Astrocyte of the cerebellum (primary cell): ENCODE results near the gene CAMKK2.

Source experiments
- DNase-seq: peaks from one replicate; pipeline ENCODE4 v3.0.0-alpha.2; 2011; ENCODE audit warnings: low read depth
- H3K4me3 ChIP-seq: 2 replicates; pipeline ENCODE4 v1.5.1; 2011; ENCODE audit warnings: mild to moderate bottlenecking, low read depth, low read length, moderate library complexity
- in situ Hi-C: cut with HindIII; loops from 2 replicates; pipeline ENCODE4 v1.10.0; 2017; ENCODE audit warnings: low sequenced_read_pairs
- TF ChIP-seq, protein P1 (sequence below): IDR thresholded peaks from 2 replicates; pipeline ENCODE4 v1.5.1; 2012; ENCODE audit warnings: low read length, low read depth, moderate library complexity, mild to moderate bottlenecking; ENCODE audit errors: missing control alignments

The CAMKK2 gene

GRCh38 chr12:121331248-121331647 is 34.7 kb upstream of the CAMKK2 start:
- in situ Hi-C loops = no loop called here
- TF ChIP-seq, protein P1, sequence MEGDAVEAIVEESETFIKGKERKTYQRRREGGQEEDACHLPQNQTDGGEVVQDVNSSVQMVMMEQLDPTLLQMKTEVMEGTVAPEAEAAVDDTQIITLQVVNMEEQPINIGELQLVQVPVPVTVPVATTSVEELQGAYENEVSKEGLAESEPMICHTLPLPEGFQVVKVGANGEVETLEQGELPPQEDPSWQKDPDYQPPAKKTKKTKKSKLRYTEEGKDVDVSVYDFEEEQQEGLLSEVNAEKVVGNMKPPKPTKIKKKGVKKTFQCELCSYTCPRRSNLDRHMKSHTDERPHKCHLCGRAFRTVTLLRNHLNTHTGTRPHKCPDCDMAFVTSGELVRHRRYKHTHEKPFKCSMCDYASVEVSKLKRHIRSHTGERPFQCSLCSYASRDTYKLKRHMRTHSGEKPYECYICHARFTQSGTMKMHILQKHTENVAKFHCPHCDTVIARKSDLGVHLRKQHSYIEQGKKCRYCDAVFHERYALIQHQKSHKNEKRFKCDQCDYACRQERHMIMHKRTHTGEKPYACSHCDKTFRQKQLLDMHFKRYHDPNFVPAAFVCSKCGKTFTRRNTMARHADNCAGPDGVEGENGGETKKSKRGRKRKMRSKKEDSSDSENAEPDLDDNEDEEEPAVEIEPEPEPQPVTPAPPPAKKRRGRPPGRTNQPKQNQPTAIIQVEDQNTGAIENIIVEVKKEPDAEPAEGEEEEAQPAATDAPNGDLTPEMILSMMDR = no peak
- DNase-seq = no peak
- no peak overlapping the region for H3K4me3 ChIP-seq

- DNase-seq = no peak
- TF ChIP-seq, protein P1 = no peak
- in situ Hi-C loops = no loop called here
- no peak overlapping the region for H3K4me3 ChIP-seq
Measured at GRCh38 chr12:121330692-121331091, 34.2 kb upstream of the CAMKK2 start.

- no peak for DNase-seq
- in situ Hi-C loops = no loop called here
- no peak overlapping the region for H3K4me3 ChIP-seq
- TF ChIP-seq, protein P1 = no peak
Measured at GRCh38 chr12:121330195-121330594, 33.7 kb upstream of the CAMKK2 start.

- no peak for DNase-seq
- TF ChIP-seq, protein P1 = no peak
- in situ Hi-C loops = no loop called here
- H3K4me3 ChIP-seq = no peak overlapping the region
Measured at GRCh38 chr12:121328620-121329019, 32.1 kb upstream of the CAMKK2 start.

DNA sequence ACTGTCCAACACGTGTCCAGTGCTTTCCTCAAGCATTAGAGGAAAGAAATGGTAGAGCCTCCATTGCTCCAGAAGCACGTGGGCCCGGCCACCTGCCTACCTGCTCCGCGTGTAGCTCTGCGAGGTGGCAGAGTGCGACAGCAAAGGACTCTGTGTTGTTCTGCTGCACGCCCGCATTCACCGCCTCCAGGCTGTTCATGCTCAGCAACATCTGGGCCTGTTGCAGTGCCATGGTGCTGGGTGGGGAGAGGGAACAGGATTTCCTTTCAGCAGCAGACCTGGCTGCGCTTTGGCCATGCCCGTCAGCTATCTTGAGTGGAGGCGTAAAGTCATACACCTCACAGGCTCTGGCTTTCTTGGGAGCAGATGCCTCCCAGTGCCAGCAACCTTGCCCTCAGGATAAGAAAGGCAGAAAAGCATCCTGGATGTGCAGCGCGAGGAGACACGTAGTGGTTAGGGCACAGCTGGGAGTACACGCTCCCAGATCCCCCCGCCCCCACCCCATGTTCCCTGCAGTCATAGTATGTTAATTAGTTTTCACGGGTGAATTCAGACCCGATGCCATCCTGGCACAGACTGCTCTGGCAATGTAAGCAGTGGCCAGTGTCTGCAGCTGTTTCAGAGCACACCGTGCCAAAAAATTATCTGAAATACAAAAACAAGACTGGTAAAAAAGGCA is 30.6 kb upstream of the CAMKK2 start:
- in situ Hi-C loops = no loop called here
- H3K4me3 ChIP-seq = no peak overlapping the region
- DNase-seq = no peak
- TF ChIP-seq, protein P1 = no peak

DNA sequence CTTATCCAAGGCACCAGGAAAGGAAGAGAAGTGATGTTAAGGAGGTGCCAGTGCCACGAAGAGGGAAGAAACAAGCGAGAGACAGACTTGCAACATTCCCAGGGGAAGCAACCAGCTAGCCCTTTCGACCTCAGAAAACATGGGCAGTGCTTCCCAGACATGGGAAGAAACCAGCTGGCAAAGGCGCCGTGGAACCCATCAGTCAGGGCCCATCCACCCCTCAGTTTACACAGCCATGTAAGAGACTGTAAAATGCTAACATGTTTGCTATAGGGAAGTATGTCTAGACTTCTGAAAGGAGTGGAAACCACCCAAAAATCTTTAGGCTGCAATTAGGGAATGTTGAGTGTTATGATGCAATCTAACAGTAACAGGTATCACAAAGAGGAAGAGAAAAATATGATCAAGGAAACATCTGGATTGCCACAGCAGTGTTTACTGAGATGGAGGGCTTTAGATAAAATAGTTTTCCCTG is 29.4 kb upstream of the CAMKK2 start:
- DNase-seq = no peak
- in situ Hi-C loops = no loop called here
- TF ChIP-seq, protein P1 = no peak
- H3K4me3 ChIP-seq = no peak overlapping the region
